GM19238 (cell line): ENCODE data around the gene CFAP70.

Experiments used
- DNase-seq: peaks from one replicate; pipeline ENCODE4 v3.0.0; 2011; ENCODE audit warnings: low spot score; ENCODE audit not compliant: insufficient read length

The CFAP70 gene

GRCh38 chr10:73252445-73253224 is 106.0 kb downstream of the CFAP70 start, which contains the start of gene MRPS16:
Gene MRPS16 (minus strand): TSS chr10:73252644. CDS start chr10:73252482, 162 bp downstream.
- DNase-seq: peak; percentile 77

DNA sequence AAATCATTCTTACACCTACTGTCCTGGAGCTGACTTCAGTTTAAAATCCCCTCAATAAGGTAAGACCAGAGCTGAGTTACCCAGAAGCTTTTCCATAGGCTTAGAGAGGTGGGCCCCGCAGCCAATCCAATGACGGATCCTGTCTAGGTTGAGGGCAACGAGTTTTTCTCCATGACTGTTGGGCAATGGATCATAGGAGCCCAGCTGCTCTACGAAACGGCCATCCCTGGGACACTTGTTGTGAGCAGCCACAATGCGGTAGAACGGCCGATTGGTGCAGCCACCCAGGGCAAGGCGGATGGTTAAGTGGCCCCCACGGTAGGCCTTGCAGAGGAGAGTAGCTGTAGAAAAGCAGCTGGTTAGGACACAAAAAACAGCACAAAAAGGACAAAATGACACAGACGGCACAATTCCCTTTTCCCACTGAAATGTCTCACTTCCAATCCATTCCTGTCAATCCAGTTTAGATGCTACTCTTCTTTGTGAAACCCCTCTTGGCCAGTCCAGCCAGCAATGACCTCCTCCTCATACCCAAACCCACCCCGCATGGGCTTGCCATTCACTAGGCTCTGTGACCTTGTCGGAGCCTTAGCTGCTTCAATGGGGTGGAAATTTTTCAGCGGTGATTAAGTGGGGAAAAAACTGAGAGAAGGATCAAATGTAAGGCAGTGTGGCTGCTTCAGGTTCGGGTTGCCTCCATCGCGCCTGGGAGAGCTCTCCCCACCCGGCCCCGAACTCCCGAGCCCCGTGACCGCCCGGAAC is 106.8 kb downstream of the CFAP70 start:
- DNase-seq: no peak

DNA sequence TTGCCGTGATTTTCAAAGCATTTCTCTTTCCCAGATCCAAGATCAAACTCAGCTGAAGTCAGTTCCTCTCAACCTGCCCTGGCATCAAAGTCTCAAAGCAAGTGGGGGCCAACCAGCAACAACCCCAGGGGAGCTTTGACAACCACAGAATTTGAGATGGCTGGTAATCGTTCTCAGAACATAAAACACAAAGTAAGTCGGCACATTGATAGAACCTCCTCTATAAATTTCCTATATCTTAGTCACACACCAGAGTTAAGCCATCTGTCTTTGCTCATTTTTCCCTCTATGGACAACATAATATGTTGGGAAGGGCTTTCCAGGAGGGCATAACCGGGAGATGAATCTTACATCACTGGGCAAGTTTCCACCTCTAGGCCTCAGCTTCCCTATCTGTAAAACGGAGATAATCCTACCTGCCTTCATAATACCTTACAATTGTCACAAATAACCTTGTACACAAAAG is 110.4 kb downstream of the CFAP70 start:
- no peak for DNase-seq

- no peak for DNase-seq
These were observed 111.0 kb downstream of the CFAP70 start for GRCh38 chr10:73247509-73248258.

DNA sequence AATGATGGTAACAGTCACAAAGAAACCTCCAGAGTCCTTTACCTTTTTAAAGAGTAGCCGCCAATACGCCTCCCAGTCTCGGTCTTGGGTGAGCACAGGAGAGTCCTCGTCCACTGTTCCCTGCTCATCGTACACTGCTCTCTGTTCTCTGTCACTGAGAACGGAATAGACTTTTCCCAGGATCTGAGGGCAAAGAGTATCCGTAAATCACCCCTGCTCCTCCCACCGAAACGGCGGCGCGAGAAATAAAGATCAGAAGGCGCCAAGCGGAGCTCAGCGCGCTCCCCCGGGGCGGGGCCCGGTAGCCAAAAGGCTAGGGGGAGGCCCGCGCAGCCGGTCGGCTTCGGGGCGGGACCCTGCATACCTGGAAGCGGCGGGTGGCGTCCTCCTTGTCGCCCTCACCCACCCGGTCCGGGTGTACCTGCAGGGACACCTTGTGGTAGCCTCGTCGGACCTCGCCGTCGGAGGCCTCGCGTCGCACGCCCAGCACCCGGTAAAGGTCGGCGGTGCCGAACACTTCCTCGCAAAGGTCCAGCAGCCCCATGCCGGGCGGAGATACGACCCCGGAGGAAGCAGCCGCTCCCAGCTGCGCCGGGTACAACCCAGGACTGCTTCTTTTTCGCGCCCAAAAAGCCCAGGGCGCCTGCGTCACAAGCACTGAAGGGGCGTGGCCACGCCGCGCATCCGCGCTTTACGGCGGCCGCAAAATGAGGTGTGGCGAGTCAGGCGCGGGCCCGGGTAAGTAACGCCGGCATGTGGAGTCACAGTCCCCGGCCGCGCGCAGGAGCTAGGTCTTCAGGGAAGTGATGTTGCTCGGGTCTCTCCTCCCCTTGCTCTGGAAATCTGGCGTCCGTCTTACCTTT is 111.8 kb downstream of the CFAP70 start, which contains the start of gene DNAJC9:
TSS of gene DNAJC9 (minus strand) at position 610 of the 863 bp plus-strand sequence. CDS start at position 544, 66 bp downstream.
- peak; percentile 73 for DNase-seq

- no peak for DNase-seq
These were observed 112.4 kb downstream of the CFAP70 start for GRCh38 chr10:73246322-73246645.

- DNase-seq: no peak
These were observed 113.7 kb downstream of the CFAP70 start for GRCh38 chr10:73244866-73245477.

- no peak for DNase-seq
These were observed 118.8 kb downstream of the CFAP70 start for GRCh38 chr10:73239908-73240307.

DNA sequence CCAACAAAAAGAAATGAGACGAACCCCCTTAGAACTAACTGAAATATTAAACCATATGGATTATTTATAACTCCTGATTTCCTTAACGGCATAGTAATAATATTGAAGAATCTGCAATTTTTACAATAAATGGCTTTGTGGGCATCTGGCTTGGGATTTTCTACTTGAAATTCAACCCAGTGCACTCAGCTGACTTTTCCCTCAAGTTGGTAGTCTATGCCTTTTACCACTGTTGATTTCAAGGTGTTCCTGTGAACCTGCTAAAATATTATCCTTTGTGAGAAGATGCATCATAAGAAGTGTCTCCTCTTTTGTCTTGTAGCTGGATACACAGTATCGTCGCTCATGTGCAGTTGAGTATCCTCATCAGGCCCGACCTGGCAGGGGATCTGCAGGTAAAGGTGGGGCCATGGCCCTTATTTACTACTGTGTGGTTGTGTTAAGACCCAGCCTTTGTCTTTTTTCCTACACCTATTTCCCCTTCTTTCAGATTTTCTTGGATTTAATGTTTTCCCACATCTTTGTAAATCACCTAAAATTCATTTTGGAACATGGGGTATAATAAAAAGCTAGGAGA is 119.6 kb downstream of the CFAP70 start:
- DNase-seq: no peak

DNA sequence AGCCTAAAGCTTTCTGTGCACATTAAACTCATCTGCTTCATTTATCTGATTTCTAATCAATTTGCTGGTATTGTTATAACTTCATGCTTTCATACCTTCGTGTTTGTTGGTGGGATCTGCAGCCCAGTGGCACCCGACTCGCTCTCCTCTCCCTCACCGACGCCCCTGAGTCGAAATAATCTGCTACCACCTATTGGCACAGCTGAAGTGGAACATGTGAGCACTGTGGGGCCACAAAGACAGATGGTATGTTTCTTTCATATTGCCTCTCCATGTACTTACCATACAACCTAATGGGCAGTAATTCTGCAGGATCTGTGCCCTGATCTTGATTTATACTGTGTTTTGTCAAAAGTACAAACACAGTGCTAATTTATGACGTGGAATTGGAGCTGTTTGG is 124.0 kb downstream of the CFAP70 start:
- no peak for DNase-seq

DNA sequence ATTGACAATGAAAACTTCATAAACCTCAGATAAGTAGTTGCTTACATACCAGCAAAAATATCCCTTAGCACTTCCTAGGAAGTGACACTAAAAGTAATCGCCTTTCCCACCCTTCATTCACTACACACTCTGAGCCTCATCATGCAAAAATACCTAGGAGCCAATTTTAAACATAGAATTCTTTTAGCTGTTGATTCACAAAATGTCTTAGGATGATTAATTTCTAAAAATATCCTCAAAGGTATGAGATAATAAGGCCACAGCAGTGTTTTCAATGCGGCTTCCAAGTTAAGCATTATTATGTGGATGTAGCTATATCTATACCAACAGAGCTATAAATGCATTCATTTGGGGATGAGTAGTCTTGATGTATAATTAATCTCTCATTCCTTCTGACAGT is 124.8 kb downstream of the CFAP70 start:
- DNase-seq: no peak

GRCh38 chr10:73232887-73233286 is 125.8 kb downstream of the CFAP70 start:
- no peak for DNase-seq

- no peak for DNase-seq
These were observed 129.1 kb downstream of the CFAP70 start for GRCh38 chr10:73229567-73229966.

GRCh38 chr10:73228247-73228646 is 130.4 kb downstream of the CFAP70 start:
- no peak for DNase-seq

DNA sequence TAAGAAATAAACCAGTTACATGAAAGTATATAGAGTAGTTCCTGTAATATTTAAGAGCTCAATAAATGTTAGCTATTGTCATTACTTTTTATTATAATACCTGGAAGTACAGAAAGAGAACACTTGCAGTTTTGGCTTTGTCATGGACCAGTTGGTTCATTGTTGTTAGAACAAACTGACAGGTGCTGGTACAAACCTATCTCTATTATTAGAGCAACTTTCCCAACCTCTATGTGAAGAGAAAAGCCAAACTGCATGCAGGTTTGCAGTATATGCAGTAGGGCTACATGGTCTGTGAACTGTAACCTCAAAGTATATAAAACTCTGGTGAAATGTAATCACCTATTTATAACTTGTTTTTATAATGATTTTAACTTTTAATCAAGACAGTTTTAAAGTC is 132.0 kb downstream of the CFAP70 start:
- no peak for DNase-seq

DNA sequence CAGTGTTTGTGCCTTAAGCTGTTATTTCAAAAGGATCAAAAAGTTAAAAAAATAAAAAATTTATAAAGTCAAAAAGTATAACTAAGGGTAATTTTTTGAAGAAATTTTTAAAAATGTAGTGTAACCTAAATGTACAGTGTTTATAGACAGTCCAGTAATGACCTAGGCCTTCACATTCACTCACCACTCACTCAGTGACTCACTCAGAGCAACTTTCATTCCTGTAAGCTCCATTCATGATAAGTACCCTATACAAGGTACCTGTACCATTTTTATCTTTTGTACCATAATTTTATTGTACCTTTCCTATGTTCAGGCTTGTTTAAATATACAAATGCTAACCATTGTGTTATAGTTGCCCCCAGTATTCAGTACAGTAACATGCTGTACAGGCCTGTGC is 133.1 kb downstream of the CFAP70 start:
- no peak for DNase-seq

DNA sequence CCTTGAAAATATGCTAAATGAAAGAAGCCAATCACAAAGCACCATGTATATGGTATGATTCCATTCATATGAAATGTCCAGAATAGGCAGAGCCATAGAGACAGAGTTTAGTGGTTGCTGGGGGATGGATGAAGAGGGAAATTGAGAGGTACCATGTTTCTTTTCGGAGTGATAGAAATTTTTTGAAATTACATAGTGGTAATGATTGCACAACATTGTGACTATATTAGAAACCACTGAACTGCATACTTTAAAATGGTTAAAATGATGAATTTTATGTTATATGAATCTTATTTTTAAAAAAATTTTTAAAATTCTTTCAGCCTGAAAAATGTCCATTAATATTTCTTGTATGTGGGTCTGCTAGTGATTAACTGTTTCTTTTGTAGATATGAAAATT is 137.7 kb downstream of the CFAP70 start:
- no peak for DNase-seq

DNA sequence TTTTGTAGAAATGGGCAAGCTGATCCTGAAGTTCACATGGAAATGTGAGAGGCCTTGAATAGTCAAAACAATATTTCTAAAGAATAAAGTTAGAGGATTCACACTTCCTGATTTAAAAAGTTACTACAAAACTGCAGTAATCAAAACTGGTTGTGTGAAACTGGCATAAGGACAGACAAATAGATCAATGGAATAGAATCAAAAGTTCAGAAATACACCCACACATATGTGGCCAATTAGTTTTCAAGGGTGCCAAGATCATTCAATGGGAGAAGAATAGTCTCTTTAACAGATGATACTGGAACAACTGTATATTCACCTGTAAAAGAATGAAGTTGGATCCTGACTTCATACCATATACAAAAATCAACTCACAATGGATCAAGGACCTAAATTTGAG is 139.3 kb downstream of the CFAP70 start:
- DNase-seq: no peak

DNA sequence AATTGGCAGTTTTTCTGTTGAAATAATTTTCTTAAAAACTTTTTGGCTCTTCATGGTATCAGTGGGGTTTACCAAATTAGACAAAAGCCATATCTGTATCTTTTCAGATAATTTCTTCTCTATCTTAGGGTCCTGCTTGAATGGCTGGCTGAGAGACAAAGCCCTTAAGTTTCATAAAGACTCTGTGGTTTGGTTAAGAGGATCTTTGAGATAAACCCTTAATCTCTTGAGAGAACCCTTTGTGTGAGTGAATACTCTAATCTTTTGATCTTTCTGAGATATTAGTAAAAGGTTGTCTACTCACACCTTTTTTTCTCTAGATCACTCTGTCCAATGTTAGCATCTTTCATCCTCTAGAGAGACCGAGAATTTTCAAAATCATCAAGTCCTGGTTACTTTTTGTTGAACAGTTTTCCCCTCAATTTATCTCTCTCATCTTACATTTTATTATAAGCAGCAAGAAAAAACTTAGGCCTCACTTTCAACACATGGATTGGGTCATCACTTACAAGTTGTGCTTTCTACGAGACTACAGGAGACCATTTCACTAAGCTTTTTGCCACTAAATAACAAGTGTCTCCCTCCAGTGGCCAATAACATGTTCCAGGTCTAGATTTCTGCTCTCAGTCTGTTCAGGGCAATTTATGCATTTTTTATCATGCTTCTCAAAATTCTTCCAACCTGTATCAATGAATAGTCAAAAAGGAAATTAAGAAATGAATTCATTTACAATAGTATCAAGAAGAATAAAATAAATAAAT is 140.1 kb downstream of the CFAP70 start:
- no peak for DNase-seq
